Liver (tissue), 3 donors: Measurements from ENCODE around the gene TMEM161A.

Experiments used
- ATF3 ChIP-seq: IDR thresholded peaks from 2 replicates; pipeline ENCODE4 v1.6.1; 2016; ENCODE audit warnings: antibody characterized with exemption
- CTCF ChIP-seq: fragments of 150-350 bp; IDR thresholded peaks from 2 replicates; pipeline ENCODE4 v1.5.1; 2017; ENCODE audit warnings: improper control_type of control experiment, low read depth, low read length; ENCODE audit not compliant: missing input control
- GABPA ChIP-seq, 2 donors: IDR thresholded peaks in 1 of 2; conservative IDR thresholded peaks in 1 of 2; 2 replicates each; pipeline ENCODE4 v1.6.1; 2016; ENCODE audit warnings: antibody characterized with exemption in 2 of 2, mild to moderate bottlenecking in 1 of 2, moderate library complexity in 1 of 2
- RAD21 ChIP-seq, 2 donors: IDR thresholded peaks; 2 replicates each; pipeline ENCODE4 v1.6.1; 2016; ENCODE audit warnings: antibody characterized with exemption in 2 of 2, mild to moderate bottlenecking in 2 of 2
- SP1 ChIP-seq: IDR thresholded peaks from 2 replicates; pipeline ENCODE4 v1.6.1; 2018; ENCODE audit warnings: antibody characterized with exemption, mild to moderate bottlenecking
- TAF1 ChIP-seq: conservative IDR thresholded peaks from 2 replicates; pipeline ENCODE4 v1.6.1; 2016; ENCODE audit warnings: antibody characterized with exemption, mild to moderate bottlenecking
- YY1 ChIP-seq: IDR thresholded peaks from 2 replicates; pipeline ENCODE4 v1.6.1; 2016; ENCODE audit warnings: antibody characterized with exemption, mild to moderate bottlenecking
- TF ChIP-seq, protein P1 (sequence below): IDR thresholded peaks from 2 replicates; pipeline ENCODE4 v1.6.1; 2016; ENCODE audit warnings: antibody characterized with exemption
- TF ChIP-seq, protein P2 (sequence below): IDR thresholded peaks from 2 replicates; pipeline ENCODE4 v1.6.1; 2016; ENCODE audit warnings: antibody characterized with exemption, mild to moderate bottlenecking
- donor health status: healthy.
- donor health status: healthy.

DNA sequence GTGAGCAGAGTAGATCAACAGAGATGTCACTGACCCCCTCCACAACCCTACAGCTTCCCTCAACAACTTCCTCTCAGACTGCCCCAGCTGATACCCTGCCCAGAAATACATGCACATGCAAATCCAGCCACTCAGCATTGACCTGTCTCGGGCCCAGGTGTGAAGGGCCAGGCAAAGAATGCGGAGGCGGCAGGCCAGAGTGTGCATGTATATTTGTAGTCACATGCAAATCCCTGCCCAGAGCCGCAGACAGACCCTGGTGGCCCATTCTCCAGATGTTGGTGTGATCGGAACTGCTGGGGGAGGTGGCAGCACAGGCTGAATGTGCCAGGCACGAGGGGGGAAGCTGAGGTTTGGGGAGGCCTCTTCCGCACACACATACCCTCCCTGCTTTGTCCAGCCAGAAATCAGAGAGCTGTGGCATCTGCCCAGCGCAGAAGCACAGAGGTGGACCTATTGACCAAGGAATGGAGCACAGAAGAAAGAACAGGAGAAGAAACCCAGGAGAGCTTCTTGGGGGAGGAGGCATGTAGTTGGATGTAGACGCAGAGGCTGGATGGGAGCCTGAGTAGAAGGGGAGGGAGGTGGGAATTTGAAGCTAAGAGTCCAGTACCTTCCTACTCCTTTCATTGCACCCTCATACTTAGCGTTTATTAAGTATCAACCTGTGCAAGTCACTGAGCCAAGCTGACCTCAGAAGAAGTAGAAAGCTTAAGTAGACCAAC is 17.4 kb upstream of the TMEM161A start:
- TF ChIP-seq CTCF (no peak), SP1 (no peak), ATF3 (no peak), TAF1 (no peak), YY1 (no peak), GABPA (IDR thresholded peaks at IDR 0.05 in 1 of 2, conservative IDR thresholded peaks at IDR 0.05 in 1 of 2) (no peak), RAD21 (IDR thresholded peaks at IDR 0.05) (no peak)
- TF ChIP-seq, protein P1, sequence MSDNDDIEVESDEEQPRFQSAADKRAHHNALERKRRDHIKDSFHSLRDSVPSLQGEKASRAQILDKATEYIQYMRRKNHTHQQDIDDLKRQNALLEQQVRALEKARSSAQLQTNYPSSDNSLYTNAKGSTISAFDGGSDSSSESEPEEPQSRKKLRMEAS = no peak
- TF ChIP-seq, protein P2, sequence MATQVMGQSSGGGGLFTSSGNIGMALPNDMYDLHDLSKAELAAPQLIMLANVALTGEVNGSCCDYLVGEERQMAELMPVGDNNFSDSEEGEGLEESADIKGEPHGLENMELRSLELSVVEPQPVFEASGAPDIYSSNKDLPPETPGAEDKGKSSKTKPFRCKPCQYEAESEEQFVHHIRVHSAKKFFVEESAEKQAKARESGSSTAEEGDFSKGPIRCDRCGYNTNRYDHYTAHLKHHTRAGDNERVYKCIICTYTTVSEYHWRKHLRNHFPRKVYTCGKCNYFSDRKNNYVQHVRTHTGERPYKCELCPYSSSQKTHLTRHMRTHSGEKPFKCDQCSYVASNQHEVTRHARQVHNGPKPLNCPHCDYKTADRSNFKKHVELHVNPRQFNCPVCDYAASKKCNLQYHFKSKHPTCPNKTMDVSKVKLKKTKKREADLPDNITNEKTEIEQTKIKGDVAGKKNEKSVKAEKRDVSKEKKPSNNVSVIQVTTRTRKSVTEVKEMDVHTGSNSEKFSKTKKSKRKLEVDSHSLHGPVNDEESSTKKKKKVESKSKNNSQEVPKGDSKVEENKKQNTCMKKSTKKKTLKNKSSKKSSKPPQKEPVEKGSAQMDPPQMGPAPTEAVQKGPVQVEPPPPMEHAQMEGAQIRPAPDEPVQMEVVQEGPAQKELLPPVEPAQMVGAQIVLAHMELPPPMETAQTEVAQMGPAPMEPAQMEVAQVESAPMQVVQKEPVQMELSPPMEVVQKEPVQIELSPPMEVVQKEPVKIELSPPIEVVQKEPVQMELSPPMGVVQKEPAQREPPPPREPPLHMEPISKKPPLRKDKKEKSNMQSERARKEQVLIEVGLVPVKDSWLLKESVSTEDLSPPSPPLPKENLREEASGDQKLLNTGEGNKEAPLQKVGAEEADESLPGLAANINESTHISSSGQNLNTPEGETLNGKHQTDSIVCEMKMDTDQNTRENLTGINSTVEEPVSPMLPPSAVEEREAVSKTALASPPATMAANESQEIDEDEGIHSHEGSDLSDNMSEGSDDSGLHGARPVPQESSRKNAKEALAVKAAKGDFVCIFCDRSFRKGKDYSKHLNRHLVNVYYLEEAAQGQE = no peak
